C4-2B (cell line): ENCODE measurements around the gene MARVELD3.

ENCODE experiments used
- CTCF ChIP-seq: fragments of 450-650 bp; conservative IDR thresholded peaks from 2 replicates; pipeline ENCODE4 v1.5.1; 2017; ENCODE audit warnings: mild to moderate bottlenecking
- ZFX ChIP-seq: fragments of 450-650 bp; IDR thresholded peaks from 2 replicates; pipeline ENCODE4 v1.6.1; 2017

GRCh38 chr16:71626858-71627213, 852 bp downstream of the MARVELD3 start:
- no peak for TF ChIP-seq CTCF
- TF ChIP-seq ZFX = no peak
